H1 (cell line): ENCODE data around the gene PLCB1. TPM values are rescaled to one million over a fixed set of nuclear protein-coding genes. Genes with fewer than 3 reads are reported as not detected.

Experiments used
- CTCF ChIP-seq, 3 experiments: IDR thresholded peaks; 1 replicate in 2 of 3; 2 replicates in 1 of 3; pipeline versions ENCODE4 v1.5.1 to v1.6.1; 2011; ENCODE audit warnings: low read length in 3 of 3, mild to moderate bottlenecking in 3 of 3, inconsistent platforms in 2 of 3, low read depth in 1 of 3, moderate library complexity in 1 of 3; ENCODE audit not compliant: insufficient read depth in 1 of 3; ENCODE audit errors: control extremely low read depth in 1 of 3
- E2F6 ChIP-seq: IDR thresholded peaks from 2 replicates; pipeline ENCODE4 v1.6.1; 2012; ENCODE audit warnings: inconsistent platforms
- FOSL1 ChIP-seq: IDR thresholded peaks from 2 replicates; pipeline ENCODE4 v1.6.1; 2011; ENCODE audit warnings: mild to moderate bottlenecking, low read depth, low read length, moderate library complexity; ENCODE audit not compliant: insufficient read depth
- HDAC2 ChIP-seq, 2 experiments: fragments of 300-600 bp in 1 of 2; sonication (generic) in 1 of 2; IDR thresholded peaks; 2 replicates each; pipeline ENCODE4 v1.6.1; 2011 to 2012; ENCODE audit warnings: low read depth in 2 of 2, low read length in 2 of 2, mild to moderate bottlenecking in 2 of 2, moderate library complexity in 2 of 2, borderline replicate concordance in 1 of 2, inconsistent platforms in 1 of 2
- KDM1A ChIP-seq: fragments of 200-600, 300-600 bp; sonication (generic); IDR thresholded peaks from 2 replicates; pipeline ENCODE4 v1.7.1; 2016; ENCODE audit warnings: mild to moderate bottlenecking, low read length, borderline replicate concordance
- KDM4A ChIP-seq: IDR thresholded peaks from one replicate; pipeline ENCODE4 v1.7.1; 2012; ENCODE audit warnings: low read depth, mild to moderate bottlenecking, moderate library complexity, low read length, inconsistent platforms; ENCODE audit not compliant: severe bottlenecking
- POLR2AphosphoS5 ChIP-seq: IDR thresholded peaks from 2 replicates; pipeline ENCODE4 v1.6.1; 2011; ENCODE audit warnings: low read depth, low read length
- USF2 ChIP-seq: IDR thresholded peaks from 2 replicates; pipeline ENCODE4 v1.6.1; 2011; ENCODE audit warnings: low read length, improper control_type of control experiment
- polyA plus RNA-seq, 7 experiments: library from polyadenylated mRNA; depleted of rRNA in 3 of 7; stranded (reverse) in 5 of 7; unstranded in 2 of 7; fragments of >200 nt in 5 of 7; fragments of 200-250 nt in 2 of 7; gene quantifications; 1 replicate in 5 of 7; 2 replicates in 1 of 7; 4 replicates in 1 of 7; pipeline versions ENCODE4 v1.2.1 to v1.2.3, GENCODE V29; 2011 to 2013; ENCODE audit warnings: missing spikeins in 2 of 7, mixed read lengths in 2 of 7
- total RNA-seq: library from RNA; stranded (reverse); fragmentation: NEBNext Ultra II Directional; extraction: Animal tissue kit (Norgen Biotek cat#: 25700); gene quantifications from 2 replicates; pipeline ENCODE4 v1.2.1, GENCODE V29; 2021

Gene PLCB1
- total and polyA plus RNA-seq, 2 of the 8 experiments (the other 6 are each of a cell fraction or from before 2014, with no cell fraction given), result 2.6 to 9.1 TPM

- TF ChIP-seq USF2, result no peak
- no peak for TF ChIP-seq POLR2AphosphoS5
- no peak for TF ChIP-seq KDM4A
- TF ChIP-seq E2F6, result no peak
- TF ChIP-seq KDM1A, result no peak
- TF ChIP-seq FOSL1, result no peak
- TF ChIP-seq HDAC2 (IDR thresholded peaks at IDR 0.05; ENCODE audit: borderline replicate concordance in 1 of 2, low read depth in 2 of 2, low read length in 2 of 2), result no peak
- TF ChIP-seq CTCF (IDR thresholded peaks at IDR 0.05; ENCODE audit: control extremely low read depth in 1 of 3, insufficient read depth in 1 of 3, low read depth in 1 of 3, low read length in 3 of 3), result no peak
These were observed 507.2 kb downstream of the PLCB1 start (continued) for GRCh38 chr20:8639112-8639778.
